HepG2 (cell line): Measurements from ENCODE around the gene NOXRED1. TPM values are rescaled to one million over a fixed set of nuclear protein-coding genes. Genes with fewer than 3 reads are reported as not detected.

Source experiments
- ARID5B ChIP-seq: IDR thresholded peaks from 2 replicates; pipeline ENCODE4 v1.4.0; 2020; ENCODE audit warnings: mild to moderate bottlenecking, missing genetic modification reagents
- DNMT3B ChIP-seq: conservative IDR thresholded peaks from 2 replicates; pipeline ENCODE4 v1.6.1; 2016; ENCODE audit warnings: missing biosample characterization, control low read depth
- EZH2 ChIP-seq: conservative IDR thresholded peaks from 2 replicates; pipeline ENCODE4 v1.6.1; 2012; ENCODE audit warnings: mild to moderate bottlenecking, low read depth, low read length, moderate library complexity
- GTF3A ChIP-seq: sonication (generic); formaldehyde crosslinking; conservative IDR thresholded peaks from 2 replicates; pipeline ENCODE4 v1.4.0; 2020; ENCODE audit warnings: mild to moderate bottlenecking, missing genetic modification reagents
- KLF13 ChIP-seq: sonication (generic); formaldehyde crosslinking; IDR thresholded peaks from 2 replicates; pipeline ENCODE4 v1.4.0; 2020; ENCODE audit warnings: mild to moderate bottlenecking, missing genetic modification reagents
- PHF21A ChIP-seq: sonication (generic); formaldehyde crosslinking; IDR thresholded peaks from 2 replicates; pipeline ENCODE4 v1.5.0; 2020; ENCODE audit warnings: mild to moderate bottlenecking, missing genetic modification reagents
- RXRB ChIP-seq: IDR thresholded peaks from 2 replicates; pipeline ENCODE4 v1.6.1; 2016; ENCODE audit warnings: borderline replicate concordance, missing genetic modification reagents, missing compliant biosample characterization
- SIN3A ChIP-seq: IDR thresholded peaks from 2 replicates; pipeline ENCODE4 v1.6.1; 2011; ENCODE audit warnings: low read depth, mild to moderate bottlenecking, control low read depth, low read length, borderline replicate concordance
- SIX1 ChIP-seq: sonication (generic); formaldehyde crosslinking; IDR thresholded peaks from 2 replicates; pipeline ENCODE4 v1.4.0; 2020; ENCODE audit warnings: missing genetic modification reagents, borderline replicate concordance
- ZBTB7A ChIP-seq: sonication (generic); formaldehyde crosslinking; IDR thresholded peaks from 2 replicates; pipeline ENCODE4 v1.8.0; 2022; ENCODE audit warnings: mild to moderate bottlenecking, missing genetic modification reagents
- ZFX ChIP-seq: sonication (generic); formaldehyde crosslinking; IDR thresholded peaks from 2 replicates; pipeline ENCODE4 v1.4.0; 2020; ENCODE audit warnings: mild to moderate bottlenecking, low read depth, missing genetic modification reagents, moderate library complexity
- ZNF274 ChIP-seq: sonication (generic); formaldehyde crosslinking; IDR thresholded peaks from 2 replicates; pipeline ENCODE4 v1.5.1; 2020; ENCODE audit warnings: mild to moderate bottlenecking, missing genetic modification reagents
- ZNF431 ChIP-seq: sonication (generic); formaldehyde crosslinking; IDR thresholded peaks from 2 replicates; pipeline ENCODE4 v1.9.0; 2022; ENCODE audit warnings: missing genetic modification reagents, low read depth, mild to moderate bottlenecking, borderline replicate concordance
- ZSCAN31 ChIP-seq: sonication (generic); formaldehyde crosslinking; IDR thresholded peaks from 2 replicates; pipeline ENCODE4 v1.5.0; 2020; ENCODE audit warnings: low read depth, mild to moderate bottlenecking, missing genetic modification reagents
- polyA plus RNA-seq, 8 experiments: library from polyadenylated mRNA; depleted of rRNA in 3 of 8; stranded (reverse) in 7 of 8; unstranded in 1 of 8; fragments of >200 nt; fragmentation: Illumina TruSeq in 4 of 8; extraction: Trizol in 4 of 8; gene quantifications; 2 replicates each; pipeline versions ENCODE4 v1.2.1 to v1.2.3, GENCODE V29; 2011 to 2016; ENCODE audit warnings: low read depth in 4 of 8, missing spikeins in 1 of 8, mixed read lengths in 1 of 8; ENCODE audit not compliant: insufficient read depth in 1 of 8
- total RNA-seq, 5 experiments: library from RNA; depleted of rRNA; stranded (reverse); fragments of >200 nt; fragmentation: Illumina TruSeq; extraction: Trizol; gene quantifications; 2 replicates each; pipeline ENCODE4 v1.2.3, GENCODE V29; 2016; ENCODE audit warnings: low read depth in 1 of 5
- TF ChIP-seq, protein P1 (sequence below): sonication (generic); formaldehyde crosslinking; IDR thresholded peaks from 2 replicates; pipeline ENCODE4 v1.4.0; 2020; ENCODE audit warnings: mild to moderate bottlenecking, missing genetic modification reagents
- TF ChIP-seq, protein P2 (sequence below): sonication (generic); formaldehyde crosslinking; IDR thresholded peaks from 2 replicates; pipeline ENCODE4 v1.5.1; 2020; ENCODE audit warnings: mild to moderate bottlenecking, missing genetic modification reagents, borderline replicate concordance
- TF ChIP-seq, protein P3 (sequence below): sonication (generic); formaldehyde crosslinking; IDR thresholded peaks from 2 replicates; pipeline ENCODE4 v1.4.0; 2020; ENCODE audit warnings: missing genetic modification reagents

The NOXRED1 gene
- total and polyA plus RNA-seq, 2 of the 13 experiments (the other 11 are each of a cell fraction or from before 2014, with no cell fraction given): 0.24 to 0.41 TPM

GRCh38 chr14:77372304-77372841 is 51.0 kb downstream of the NOXRED1 start (continued):
- no peak for TF ChIP-seq DNMT3B (CRISPR knock-in tag)
- TF ChIP-seq ARID5B (CRISPR knock-in tag): peak; percentile 29; the same call in 1 of the 2 replicates
- no peak for TF ChIP-seq SIN3A
- TF ChIP-seq ZFX (CRISPR knock-in tag): 0 out of 2 replicates have a peak, but pooled peaks have one; percentile 33
- TF ChIP-seq, protein P1, sequence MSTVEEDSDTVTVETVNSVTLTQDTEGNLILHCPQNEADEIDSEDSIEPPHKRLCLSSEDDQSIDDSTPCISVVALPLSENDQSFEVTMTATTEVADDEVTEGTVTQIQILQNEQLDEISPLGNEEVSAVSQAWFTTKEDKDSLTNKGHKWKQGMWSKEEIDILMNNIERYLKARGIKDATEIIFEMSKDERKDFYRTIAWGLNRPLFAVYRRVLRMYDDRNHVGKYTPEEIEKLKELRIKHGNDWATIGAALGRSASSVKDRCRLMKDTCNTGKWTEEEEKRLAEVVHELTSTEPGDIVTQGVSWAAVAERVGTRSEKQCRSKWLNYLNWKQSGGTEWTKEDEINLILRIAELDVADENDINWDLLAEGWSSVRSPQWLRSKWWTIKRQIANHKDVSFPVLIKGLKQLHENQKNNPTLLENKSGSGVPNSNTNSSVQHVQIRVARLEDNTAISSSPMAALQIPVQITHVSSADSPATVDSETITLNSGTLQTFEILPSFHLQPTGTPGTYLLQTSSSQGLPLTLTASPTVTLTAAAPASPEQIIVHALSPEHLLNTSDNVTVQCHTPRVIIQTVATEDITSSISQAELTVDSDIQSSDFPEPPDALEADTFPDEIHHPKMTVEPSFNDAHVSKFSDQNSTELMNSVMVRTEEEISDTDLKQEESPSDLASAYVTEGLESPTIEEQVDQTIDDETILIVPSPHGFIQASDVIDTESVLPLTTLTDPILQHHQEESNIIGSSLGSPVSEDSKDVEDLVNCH (CRISPR knock-in tag): no peak
- no peak for TF ChIP-seq PHF21A (CRISPR knock-in tag)
- TF ChIP-seq RXRB (CRISPR knock-in tag): peak; percentile 42; the same call in 1 of the 2 replicates
- TF ChIP-seq ZSCAN31: no peak
- no peak for TF ChIP-seq ZNF274 (CRISPR knock-in tag)
- no peak for TF ChIP-seq EZH2
- TF ChIP-seq, protein P2, sequence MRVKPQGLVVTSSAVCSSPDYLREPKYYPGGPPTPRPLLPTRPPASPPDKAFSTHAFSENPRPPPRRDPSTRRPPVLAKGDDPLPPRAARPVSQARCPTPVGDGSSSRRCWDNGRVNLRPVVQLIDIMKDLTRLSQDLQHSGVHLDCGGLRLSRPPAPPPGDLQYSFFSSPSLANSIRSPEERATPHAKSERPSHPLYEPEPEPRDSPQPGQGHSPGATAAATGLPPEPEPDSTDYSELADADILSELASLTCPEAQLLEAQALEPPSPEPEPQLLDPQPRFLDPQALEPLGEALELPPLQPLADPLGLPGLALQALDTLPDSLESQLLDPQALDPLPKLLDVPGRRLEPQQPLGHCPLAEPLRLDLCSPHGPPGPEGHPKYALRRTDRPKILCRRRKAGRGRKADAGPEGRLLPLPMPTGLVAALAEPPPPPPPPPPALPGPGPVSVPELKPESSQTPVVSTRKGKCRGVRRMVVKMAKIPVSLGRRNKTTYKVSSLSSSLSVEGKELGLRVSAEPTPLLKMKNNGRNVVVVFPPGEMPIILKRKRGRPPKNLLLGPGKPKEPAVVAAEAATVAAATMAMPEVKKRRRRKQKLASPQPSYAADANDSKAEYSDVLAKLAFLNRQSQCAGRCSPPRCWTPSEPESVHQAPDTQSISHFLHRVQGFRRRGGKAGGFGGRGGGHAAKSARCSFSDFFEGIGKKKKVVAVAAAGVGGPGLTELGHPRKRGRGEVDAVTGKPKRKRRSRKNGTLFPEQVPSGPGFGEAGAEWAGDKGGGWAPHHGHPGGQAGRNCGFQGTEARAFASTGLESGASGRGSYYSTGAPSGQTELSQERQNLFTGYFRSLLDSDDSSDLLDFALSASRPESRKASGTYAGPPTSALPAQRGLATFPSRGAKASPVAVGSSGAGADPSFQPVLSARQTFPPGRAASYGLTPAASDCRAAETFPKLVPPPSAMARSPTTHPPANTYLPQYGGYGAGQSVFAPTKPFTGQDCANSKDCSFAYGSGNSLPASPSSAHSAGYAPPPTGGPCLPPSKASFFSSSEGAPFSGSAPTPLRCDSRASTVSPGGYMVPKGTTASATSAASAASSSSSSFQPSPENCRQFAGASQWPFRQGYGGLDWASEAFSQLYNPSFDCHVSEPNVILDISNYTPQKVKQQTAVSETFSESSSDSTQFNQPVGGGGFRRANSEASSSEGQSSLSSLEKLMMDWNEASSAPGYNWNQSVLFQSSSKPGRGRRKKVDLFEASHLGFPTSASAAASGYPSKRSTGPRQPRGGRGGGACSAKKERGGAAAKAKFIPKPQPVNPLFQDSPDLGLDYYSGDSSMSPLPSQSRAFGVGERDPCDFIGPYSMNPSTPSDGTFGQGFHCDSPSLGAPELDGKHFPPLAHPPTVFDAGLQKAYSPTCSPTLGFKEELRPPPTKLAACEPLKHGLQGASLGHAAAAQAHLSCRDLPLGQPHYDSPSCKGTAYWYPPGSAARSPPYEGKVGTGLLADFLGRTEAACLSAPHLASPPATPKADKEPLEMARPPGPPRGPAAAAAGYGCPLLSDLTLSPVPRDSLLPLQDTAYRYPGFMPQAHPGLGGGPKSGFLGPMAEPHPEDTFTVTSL (CRISPR knock-in tag): no peak
- no peak for TF ChIP-seq KLF13 (CRISPR knock-in tag)
- TF ChIP-seq, protein P3, sequence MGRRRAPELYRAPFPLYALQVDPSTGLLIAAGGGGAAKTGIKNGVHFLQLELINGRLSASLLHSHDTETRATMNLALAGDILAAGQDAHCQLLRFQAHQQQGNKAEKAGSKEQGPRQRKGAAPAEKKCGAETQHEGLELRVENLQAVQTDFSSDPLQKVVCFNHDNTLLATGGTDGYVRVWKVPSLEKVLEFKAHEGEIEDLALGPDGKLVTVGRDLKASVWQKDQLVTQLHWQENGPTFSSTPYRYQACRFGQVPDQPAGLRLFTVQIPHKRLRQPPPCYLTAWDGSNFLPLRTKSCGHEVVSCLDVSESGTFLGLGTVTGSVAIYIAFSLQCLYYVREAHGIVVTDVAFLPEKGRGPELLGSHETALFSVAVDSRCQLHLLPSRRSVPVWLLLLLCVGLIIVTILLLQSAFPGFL (CRISPR knock-in tag): no peak
- TF ChIP-seq ZBTB7A (CRISPR knock-in tag): no peak
- no peak for TF ChIP-seq ZNF431 (CRISPR knock-in tag)
- no peak for TF ChIP-seq GTF3A
- no peak for TF ChIP-seq SIX1
